Measurements from ENCODE around the gene FAM234A.

Gene FAM234A

DNA sequence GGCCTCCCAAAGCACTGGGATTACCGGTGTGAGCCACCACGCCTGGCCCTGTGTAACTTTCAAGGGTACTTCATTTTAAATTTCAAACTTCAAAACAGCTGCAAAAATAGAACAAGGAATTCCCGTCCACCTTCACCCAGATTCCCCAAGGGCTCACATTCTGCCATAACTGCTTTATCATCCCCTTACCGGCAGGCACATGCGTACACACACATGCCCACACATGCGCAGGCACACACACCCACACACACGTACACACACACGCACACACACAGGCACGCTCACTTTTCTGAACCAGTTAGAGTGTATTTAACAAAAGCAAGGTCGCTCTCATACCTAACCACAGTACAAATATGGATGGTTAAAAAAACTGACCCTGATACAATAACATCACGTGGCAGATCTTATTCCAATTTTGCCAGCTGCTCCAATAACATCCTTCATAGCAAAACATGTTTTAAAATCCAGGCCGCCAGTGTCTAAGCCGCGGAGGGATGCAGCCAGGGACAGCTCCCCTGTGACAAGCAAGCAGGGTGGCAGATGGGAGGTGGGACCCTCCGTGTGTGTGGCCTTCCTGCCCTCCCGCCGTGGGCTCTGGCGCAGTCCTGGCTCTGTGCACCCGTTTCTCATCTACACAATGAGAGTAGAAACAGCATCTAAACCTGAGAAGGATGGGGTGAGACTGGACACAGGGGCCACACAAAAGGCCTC lies 71.5 kb downstream of the FAM234A start:
- DNase-seq = no peak

DNA sequence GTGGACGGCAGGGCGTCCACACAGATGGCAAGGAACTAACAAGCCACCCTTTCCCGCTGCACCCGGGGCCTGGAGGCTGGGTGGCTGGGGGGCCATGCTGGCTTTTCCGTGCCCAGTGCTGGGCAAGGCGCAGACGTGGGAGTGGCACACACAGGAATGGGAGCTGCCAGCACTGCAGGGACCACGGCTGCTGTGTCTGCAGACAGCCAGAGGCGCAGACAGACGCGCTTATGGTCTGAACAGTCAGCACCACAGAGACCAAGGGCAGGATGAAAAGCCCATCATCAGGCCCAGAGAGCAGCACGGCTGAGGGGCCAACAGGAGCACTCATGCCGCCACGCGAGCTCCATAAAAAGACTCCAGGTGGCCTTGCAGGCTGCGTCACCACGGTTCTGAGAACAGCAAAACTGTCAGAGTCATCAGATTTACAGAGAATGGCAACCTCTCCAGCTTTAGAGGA lies 72.3 kb downstream of the FAM234A start:
- no peak for DNase-seq

DNA sequence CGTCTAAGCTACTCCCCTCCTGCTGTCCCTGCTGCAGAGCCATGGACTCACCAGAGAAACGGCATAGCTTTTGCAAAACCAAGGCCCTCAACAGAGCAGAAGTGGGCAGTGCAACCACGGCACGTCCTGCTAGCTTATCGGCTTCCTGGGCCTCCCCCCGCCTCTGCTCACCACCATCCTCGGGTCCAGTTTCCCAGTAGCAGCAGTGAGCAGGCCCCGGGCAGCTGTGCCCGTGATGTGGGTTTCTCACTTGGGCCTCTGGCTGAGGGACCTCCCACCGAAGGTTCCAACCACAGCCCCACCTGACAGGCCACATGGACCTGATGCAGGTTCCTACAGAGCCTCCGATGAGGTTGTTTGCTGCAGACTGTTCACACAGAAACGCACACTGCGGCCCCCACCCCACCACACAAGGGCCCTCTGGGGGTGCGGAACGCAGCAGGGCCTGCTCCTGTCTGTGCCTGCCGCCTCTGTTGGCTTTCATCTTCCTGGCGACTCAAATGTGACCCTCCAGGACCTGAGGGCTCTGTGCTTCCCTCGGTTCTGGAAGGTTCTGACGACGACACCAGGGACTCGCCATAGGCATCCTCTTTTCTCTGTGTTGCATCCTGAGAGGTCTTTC lies 73.2 kb downstream of the FAM234A start:
- DNase-seq = no peak

DNA sequence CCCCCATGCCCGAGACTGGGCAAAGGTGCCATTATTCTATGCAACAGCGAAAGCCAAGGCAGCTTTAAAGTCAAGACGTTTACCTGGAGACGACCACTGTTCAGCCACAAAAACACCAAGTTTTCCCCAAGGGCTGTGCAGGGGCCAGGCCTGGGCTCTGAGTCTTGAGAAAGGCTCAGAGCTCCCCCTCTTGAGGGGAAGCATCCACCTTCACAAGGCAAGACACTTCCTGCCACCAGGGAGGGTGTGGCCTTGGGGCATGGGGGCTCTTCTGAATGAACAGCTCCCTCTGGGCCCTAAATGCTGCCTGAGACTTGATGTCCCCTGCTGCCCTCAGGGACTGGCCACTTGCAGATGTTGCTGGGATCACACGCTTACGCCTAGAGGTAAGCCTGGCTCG lies 74.9 kb downstream of the FAM234A start:
- DNase-seq = no peak

DNA sequence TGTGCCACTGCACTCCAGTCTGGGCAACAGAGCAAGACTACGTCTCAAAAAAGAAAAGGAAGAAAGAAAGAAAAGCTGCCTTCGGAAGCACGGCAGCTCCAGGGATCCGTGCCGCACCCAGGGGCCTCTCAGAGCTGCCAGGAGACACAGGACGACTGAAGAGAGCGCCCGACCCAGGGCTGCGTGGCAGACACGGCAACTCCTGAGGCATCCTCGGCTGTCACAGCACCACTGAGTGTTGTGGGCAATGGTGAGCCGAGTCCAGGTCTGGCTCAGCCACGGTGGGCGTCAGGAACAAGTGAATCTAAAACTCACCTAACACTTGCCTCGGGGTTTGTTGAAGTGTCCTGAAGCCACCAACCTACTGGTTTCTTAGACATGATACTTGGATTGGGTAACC lies 77.1 kb downstream of the FAM234A start:
- no peak for DNase-seq

DNA sequence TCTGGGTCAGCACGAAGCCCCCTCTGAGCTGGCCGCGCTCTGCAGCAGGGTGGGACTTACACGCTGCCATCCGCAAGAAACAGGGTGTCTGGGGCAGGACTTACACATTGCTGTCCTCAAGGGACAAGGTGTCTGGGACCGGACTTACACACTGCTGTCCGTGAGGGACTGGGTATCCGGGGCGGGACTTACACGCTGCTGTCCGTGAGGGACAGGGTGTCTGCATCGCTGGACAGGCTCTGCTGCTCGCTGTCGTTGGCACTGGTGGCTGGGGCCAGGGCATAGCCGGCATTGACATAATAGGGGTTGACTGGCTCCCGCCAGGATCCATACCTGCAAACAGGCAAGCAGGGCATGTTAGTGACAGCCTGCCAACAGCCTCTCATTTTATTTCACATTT lies 79.7 kb downstream of the FAM234A start:
- DNase-seq = no peak

DNA sequence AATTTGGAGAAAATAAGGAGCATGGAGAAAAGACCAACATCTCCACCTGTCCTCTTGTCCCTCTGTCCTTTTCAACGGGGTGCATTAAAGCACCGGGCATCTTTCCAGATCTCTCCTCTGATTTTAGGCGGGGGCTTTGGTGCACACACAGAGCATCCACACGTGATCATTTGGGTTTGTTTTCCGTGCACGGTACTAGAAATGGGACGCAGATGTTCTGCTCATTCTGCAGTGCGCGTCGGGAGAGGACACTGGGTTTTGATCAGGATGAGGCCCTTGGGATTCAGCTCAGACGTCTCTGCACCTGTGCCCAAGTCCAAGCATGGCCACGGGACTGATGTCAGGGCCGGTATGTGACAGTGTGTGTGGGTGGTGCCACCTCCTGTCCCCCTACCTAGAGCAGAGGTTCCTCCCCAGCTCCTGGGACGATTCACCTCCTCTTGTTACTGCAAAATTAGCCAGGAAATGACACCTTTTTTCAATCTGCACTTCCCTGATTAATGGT lies 80.2 kb downstream of the FAM234A start:
- no peak for DNase-seq
